Mammary epithelial cell (primary cell): ENCODE results near the gene CYP27C1.

Experiments used
- EZH2 ChIP-seq: IDR thresholded peaks from 2 replicates; pipeline ENCODE4 v1.6.1; 2012; ENCODE audit warnings: low read length, inconsistent platforms, borderline replicate concordance
- TF ChIP-seq, protein P1 (sequence below), 2 donors: IDR thresholded peaks in 1 of 2; conservative IDR thresholded peaks in 1 of 2; 2 replicates each; pipeline ENCODE4 v1.5.1; 2011 to 2012; ENCODE audit warnings: inconsistent platforms in 2 of 2, low read length in 2 of 2, mild to moderate bottlenecking in 2 of 2, control low read depth in 1 of 2, low read depth in 1 of 2; ENCODE audit not compliant: insufficient read depth in 1 of 2; ENCODE audit errors: extremely low read depth in 1 of 2

DNA sequence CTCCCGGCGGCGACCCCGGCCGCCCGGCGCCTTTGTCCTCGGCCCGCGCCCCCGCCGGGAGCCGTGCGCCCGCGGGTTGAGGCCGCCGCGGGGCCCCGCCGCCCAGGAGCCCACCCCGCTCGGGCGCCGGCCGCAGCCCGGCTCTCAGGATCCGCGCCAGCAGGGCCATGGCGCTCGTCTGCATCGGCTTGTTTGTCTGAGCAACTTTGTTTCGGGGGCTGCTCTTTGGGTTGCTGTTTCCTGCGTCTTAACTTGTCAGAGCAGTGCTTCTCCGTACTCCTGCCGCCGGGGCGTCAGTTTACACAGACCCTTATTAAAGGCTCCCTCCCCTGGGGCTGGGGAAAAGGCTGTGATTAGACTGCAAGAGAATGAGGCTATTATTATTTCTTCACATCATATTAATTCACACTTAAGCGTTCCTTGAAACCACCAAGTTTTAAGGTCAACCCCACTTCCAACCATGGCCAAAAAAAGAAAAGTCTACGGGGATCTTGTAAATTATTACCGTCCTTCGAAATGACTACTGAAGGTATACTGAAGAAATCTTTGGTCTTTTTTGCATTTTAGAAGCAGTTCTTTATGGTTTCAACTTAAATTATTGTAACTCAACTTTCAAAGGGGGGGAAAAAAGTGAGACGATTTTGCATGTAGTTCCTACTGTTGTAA lies at the start of gene CYP27C1:
- TF ChIP-seq EZH2 = no peak
- TF ChIP-seq, protein P1, sequence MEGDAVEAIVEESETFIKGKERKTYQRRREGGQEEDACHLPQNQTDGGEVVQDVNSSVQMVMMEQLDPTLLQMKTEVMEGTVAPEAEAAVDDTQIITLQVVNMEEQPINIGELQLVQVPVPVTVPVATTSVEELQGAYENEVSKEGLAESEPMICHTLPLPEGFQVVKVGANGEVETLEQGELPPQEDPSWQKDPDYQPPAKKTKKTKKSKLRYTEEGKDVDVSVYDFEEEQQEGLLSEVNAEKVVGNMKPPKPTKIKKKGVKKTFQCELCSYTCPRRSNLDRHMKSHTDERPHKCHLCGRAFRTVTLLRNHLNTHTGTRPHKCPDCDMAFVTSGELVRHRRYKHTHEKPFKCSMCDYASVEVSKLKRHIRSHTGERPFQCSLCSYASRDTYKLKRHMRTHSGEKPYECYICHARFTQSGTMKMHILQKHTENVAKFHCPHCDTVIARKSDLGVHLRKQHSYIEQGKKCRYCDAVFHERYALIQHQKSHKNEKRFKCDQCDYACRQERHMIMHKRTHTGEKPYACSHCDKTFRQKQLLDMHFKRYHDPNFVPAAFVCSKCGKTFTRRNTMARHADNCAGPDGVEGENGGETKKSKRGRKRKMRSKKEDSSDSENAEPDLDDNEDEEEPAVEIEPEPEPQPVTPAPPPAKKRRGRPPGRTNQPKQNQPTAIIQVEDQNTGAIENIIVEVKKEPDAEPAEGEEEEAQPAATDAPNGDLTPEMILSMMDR (conservative IDR thresholded peaks at IDR 0.05 in 1 of 2, IDR thresholded peaks at IDR 0.05 in 1 of 2; ENCODE audit: extremely low read depth in 1 of 2, insufficient read depth in 1 of 2, low read depth in 1 of 2, low read length in 2 of 2) = no peak
